Fibroblast of pulmonary artery (primary cell): ENCODE results near the gene PSMF1.

Experiments used
- DNase-seq: peaks from one replicate; pipeline ENCODE4 v3.0.0-alpha.2; 2010; ENCODE audit warnings: low read depth
- H3K4me3 ChIP-seq: replicated peaks from 2 replicates; pipeline ENCODE4 v1.5.1; 2011; ENCODE audit warnings: low read depth, mild to moderate bottlenecking, control low read depth, low read length, moderate library complexity
- CTCF ChIP-seq: IDR thresholded peaks from 2 replicates; pipeline ENCODE4 v1.5.1; 2011; ENCODE audit warnings: mild to moderate bottlenecking, control low read depth, low read length, inconsistent platforms; ENCODE audit errors: missing control alignments

Gene PSMF1

GRCh38 chr20:1155342-1155741 lies 36.9 kb downstream of the PSMF1 start:
- DNase-seq = no peak
- no peak overlapping the region for H3K4me3 ChIP-seq
- TF ChIP-seq CTCF = no peak

- no peak for TF ChIP-seq CTCF
- DNase-seq = no peak
- H3K4me3 ChIP-seq = no peak overlapping the region
These were observed 42.1 kb downstream of the PSMF1 start for GRCh38 chr20:1160496-1160895.

- DNase-seq = no peak
- H3K4me3 ChIP-seq = no peak overlapping the region
- no peak for TF ChIP-seq CTCF
These were observed 42.6 kb downstream of the PSMF1 start for GRCh38 chr20:1160991-1161390.

- DNase-seq = no peak
- no peak for TF ChIP-seq CTCF
- H3K4me3 ChIP-seq = no peak overlapping the region
These were observed 44.7 kb downstream of the PSMF1 start for GRCh38 chr20:1163105-1163504.

GRCh38 chr20:1163653-1164052 lies 45.3 kb downstream of the PSMF1 start:
- no peak for TF ChIP-seq CTCF
- no peak overlapping the region for H3K4me3 ChIP-seq
- no peak for DNase-seq

GRCh38 chr20:1164871-1165270 lies 46.5 kb downstream of the PSMF1 start:
- DNase-seq = no peak
- no peak for TF ChIP-seq CTCF

GRCh38 chr20:1165521-1165920 lies 47.1 kb downstream of the PSMF1 start:
- no peak for DNase-seq
- no peak overlapping the region for H3K4me3 ChIP-seq
- no peak for TF ChIP-seq CTCF

More at GRCh38 chr20:1164871-1165270, 46.5 kb downstream of the PSMF1 start:
- H3K4me3 ChIP-seq = no peak overlapping the region
